HEK293 (cell line): ENCODE measurements around the gene EMC7.

Experiments
- GFI1B ChIP-seq: fragments of 450-650 bp; formaldehyde crosslinking; IDR thresholded peaks from 2 replicates; pipeline ENCODE4 v1.5.1; 2016; ENCODE audit warnings: missing biosample characterization, missing genetic modification characterization
- IKZF3 ChIP-seq: fragments of 450-650 bp; IDR thresholded peaks from 2 replicates; pipeline ENCODE4 v1.5.0; 2018; ENCODE audit warnings: missing biosample characterization, mild to moderate bottlenecking, missing genetic modification characterization, moderate library complexity
- KLF1 ChIP-seq: fragments of 450-650 bp; formaldehyde crosslinking; IDR thresholded peaks from 2 replicates; pipeline ENCODE4 v1.5.1; 2016; ENCODE audit warnings: missing biosample characterization, missing genetic modification characterization
- MYNN ChIP-seq: fragments of 450-650 bp; formaldehyde crosslinking; IDR thresholded peaks from 2 replicates; pipeline ENCODE4 v1.5.1; 2016; ENCODE audit warnings: missing biosample characterization, missing genetic modification characterization, borderline replicate concordance
- PRDM4 ChIP-seq: fragments of 450-650 bp; formaldehyde crosslinking; IDR thresholded peaks from 2 replicates; pipeline ENCODE4 v1.5.1; 2017; ENCODE audit warnings: missing biosample characterization, missing genetic modification characterization
- RBAK ChIP-seq: fragments of 450-650 bp; formaldehyde crosslinking; IDR thresholded peaks from 2 replicates; pipeline ENCODE4 v1.5.1; 2016; ENCODE audit warnings: missing biosample characterization, missing genetic modification characterization
- TRIM28 ChIP-seq: IDR thresholded peaks from 2 replicates; pipeline ENCODE4 v1.6.1; 2011; ENCODE audit warnings: low read length, control low read depth, borderline replicate concordance
- YY2 ChIP-seq: fragments of 450-650 bp; formaldehyde crosslinking; IDR thresholded peaks from 2 replicates; pipeline ENCODE4 v1.5.1; 2016; ENCODE audit warnings: missing biosample characterization, missing genetic modification characterization
- ZBTB11 ChIP-seq: fragments of 450-650 bp; formaldehyde crosslinking; conservative IDR thresholded peaks from 2 replicates; pipeline ENCODE4 v1.5.1; 2016; ENCODE audit warnings: low read depth, missing biosample characterization, missing genetic modification characterization
- ZBTB21 ChIP-seq: fragments of 450-650 bp; formaldehyde crosslinking; IDR thresholded peaks from 2 replicates; pipeline ENCODE4 v1.5.1; 2017; ENCODE audit warnings: missing biosample characterization, missing genetic modification characterization
- ZNF10 ChIP-seq: fragments of 450-650 bp; formaldehyde crosslinking; IDR thresholded peaks from 2 replicates; pipeline ENCODE4 v1.5.1; 2017; ENCODE audit warnings: missing biosample characterization, missing genetic modification characterization
- ZNF169 ChIP-seq: fragments of 450-650 bp; formaldehyde crosslinking; IDR thresholded peaks from 2 replicates; pipeline ENCODE4 v1.5.1; 2016; ENCODE audit warnings: missing biosample characterization, missing genetic modification characterization
- ZNF184 ChIP-seq: fragments of 450-650 bp; IDR thresholded peaks from 2 replicates; pipeline ENCODE4 v1.5.1; 2018; ENCODE audit warnings: missing biosample characterization, mild to moderate bottlenecking, missing genetic modification characterization
- ZNF239 ChIP-seq: fragments of 450-650 bp; formaldehyde crosslinking; IDR thresholded peaks from 2 replicates; pipeline ENCODE4 v1.5.1; 2016; ENCODE audit warnings: missing biosample characterization, missing genetic modification characterization
- ZNF302 ChIP-seq: fragments of 450-650 bp; formaldehyde crosslinking; IDR thresholded peaks from 2 replicates; pipeline ENCODE4 v1.5.1; 2016; ENCODE audit warnings: missing biosample characterization, missing genetic modification characterization, low read depth
- ZNF335 ChIP-seq: fragments of 450-650 bp; formaldehyde crosslinking; conservative IDR thresholded peaks from 2 replicates; pipeline ENCODE4 v1.5.1; 2016; ENCODE audit warnings: missing biosample characterization, missing genetic modification characterization
- ZNF416 ChIP-seq: fragments of 450-650 bp; formaldehyde crosslinking; IDR thresholded peaks from 2 replicates; pipeline ENCODE4 v1.5.1; 2016; ENCODE audit warnings: missing biosample characterization, missing genetic modification characterization
- ZNF423 ChIP-seq: fragments of 450-650 bp; formaldehyde crosslinking; IDR thresholded peaks from 2 replicates; pipeline ENCODE4 v1.5.1; 2016; ENCODE audit warnings: missing biosample characterization, missing genetic modification characterization
- ZNF426 ChIP-seq: fragments of 450-650 bp; formaldehyde crosslinking; IDR thresholded peaks from 2 replicates; pipeline ENCODE4 v1.5.1; 2017; ENCODE audit warnings: missing biosample characterization, missing genetic modification characterization, mild to moderate bottlenecking, inconsistent platforms, moderate library complexity
- ZNF501 ChIP-seq: fragments of 450-650 bp; formaldehyde crosslinking; IDR thresholded peaks from 2 replicates; pipeline ENCODE4 v1.5.1; 2016; ENCODE audit warnings: missing biosample characterization, missing genetic modification characterization
- ZNF518A ChIP-seq: fragments of 450-650 bp; formaldehyde crosslinking; conservative IDR thresholded peaks from 2 replicates; pipeline ENCODE4 v1.5.1; 2016; ENCODE audit warnings: low read depth, missing biosample characterization, missing genetic modification characterization
- ZNF571 ChIP-seq: fragments of 450-650 bp; formaldehyde crosslinking; IDR thresholded peaks from 2 replicates; pipeline ENCODE4 v1.5.0; 2017; ENCODE audit warnings: missing biosample characterization, missing genetic modification characterization
- ZNF596 ChIP-seq: fragments of 450-650 bp; IDR thresholded peaks from 2 replicates; pipeline ENCODE4 v1.5.0; 2018; ENCODE audit warnings: missing biosample characterization, mild to moderate bottlenecking, missing genetic modification characterization, moderate library complexity
- ZNF639 ChIP-seq: fragments of 450-650 bp; formaldehyde crosslinking; IDR thresholded peaks from 2 replicates; pipeline ENCODE4 v1.5.1; 2016; ENCODE audit warnings: missing biosample characterization, missing genetic modification characterization
- ZNF645 ChIP-seq: fragments of 450-650 bp; formaldehyde crosslinking; IDR thresholded peaks from 2 replicates; pipeline ENCODE4; 2016; ENCODE audit warnings: missing biosample characterization, missing genetic modification characterization
- ZNF843 ChIP-seq: fragments of 450-650 bp; formaldehyde crosslinking; IDR thresholded peaks from 2 replicates; pipeline ENCODE4 v1.5.1; 2016; ENCODE audit warnings: missing biosample characterization, missing genetic modification characterization

The EMC7 gene

GRCh38 chr15:34101366-34102174 is at the start of gene EMC7, which contains the start of gene PGBD4 (continued):
- TF ChIP-seq PRDM4 (tag by site-specific recombination) (no peak), RBAK (tag by site-specific recombination) (no peak), ZNF169 (tag by site-specific recombination) (no peak), IKZF3 (peak; percentile 85), ZNF184 (tag by site-specific recombination) (no peak), ZNF571 (no peak), YY2 (tag by site-specific recombination) (peak; percentile 91), ZBTB21 (peak; percentile 84), ZNF423 (no peak), ZBTB11 (tag by site-specific recombination) (peak; percentile 86), ZNF335 (tag by site-specific recombination) (peak; percentile 79), ZNF639 (tag by site-specific recombination) (no peak), ZNF596 (no peak), TRIM28 (peak; percentile 40; the same call in 1 of the 2 replicates), ZNF645 (tag by site-specific recombination) (no peak), ZNF302 (tag by site-specific recombination) (no peak), ZNF416 (tag by site-specific recombination) (no peak), ZNF426 (no peak), ZNF843 (tag by site-specific recombination) (0 out of 2 replicates have a peak, but pooled peaks have one; percentile 50), ZNF501 (tag by site-specific recombination) (peak; percentile 61), MYNN (tag by site-specific recombination) (no peak), GFI1B (tag by site-specific recombination) (no peak), ZNF518A (tag by site-specific recombination) (peak; percentile 71; the same call in 1 of the 2 replicates), KLF1 (tag by site-specific recombination) (no peak), ZNF239 (tag by site-specific recombination) (no peak), ZNF10 (tag by site-specific recombination) (no peak)
